Measurements from ENCODE around the gene BTBD9.
"Not testable (repeated sequence)": the region's sequence is repeated elsewhere in the genome, so short reads cannot be mapped to it uniquely, and the experiment has no call there.

BTBD9 gene

DNA sequence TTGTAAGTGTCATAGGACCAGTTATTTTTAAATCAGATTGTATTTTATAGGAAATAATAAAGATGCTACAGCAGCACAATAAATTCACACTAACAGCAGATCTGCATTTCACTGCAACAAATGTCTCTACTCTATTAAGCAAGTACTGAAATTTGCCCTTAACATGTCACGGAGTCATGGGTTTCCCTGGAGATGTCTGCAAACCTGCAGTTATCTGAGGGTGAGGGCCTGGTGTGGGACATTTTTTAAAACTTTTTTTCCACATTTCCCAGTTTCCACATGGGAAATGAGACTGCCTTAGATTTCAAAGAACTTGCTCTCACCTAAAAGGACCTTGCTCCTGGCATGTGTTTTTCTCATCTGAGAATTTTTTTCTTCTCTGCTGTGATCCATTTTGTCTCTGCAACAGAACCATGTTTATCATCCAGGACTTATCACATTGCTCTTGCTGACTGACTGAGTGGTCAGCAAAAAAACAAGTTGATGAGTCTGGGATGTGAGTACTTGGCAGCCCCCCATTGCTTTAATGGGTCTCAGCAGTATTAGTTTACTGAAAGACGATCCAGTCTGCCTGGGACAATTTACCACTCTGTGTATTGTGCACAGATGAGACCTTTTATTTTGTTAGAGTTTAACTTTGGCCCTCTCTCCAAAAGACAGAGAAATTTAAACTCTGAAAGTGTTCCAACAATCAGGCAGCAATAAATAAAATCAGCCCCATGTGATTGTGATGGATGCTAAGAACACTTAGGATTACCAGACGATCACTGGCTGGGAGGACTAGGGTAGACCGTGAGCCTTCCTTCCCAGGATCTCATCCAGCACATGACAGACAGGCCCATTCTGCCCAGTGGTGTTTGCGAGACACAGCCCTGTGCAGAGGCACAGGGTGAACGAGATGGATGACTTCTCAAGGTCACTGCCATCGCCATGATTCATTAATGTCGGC lies 268.8 kb downstream of the BTBD9 start:
- no peak for DNase-seq

DNA sequence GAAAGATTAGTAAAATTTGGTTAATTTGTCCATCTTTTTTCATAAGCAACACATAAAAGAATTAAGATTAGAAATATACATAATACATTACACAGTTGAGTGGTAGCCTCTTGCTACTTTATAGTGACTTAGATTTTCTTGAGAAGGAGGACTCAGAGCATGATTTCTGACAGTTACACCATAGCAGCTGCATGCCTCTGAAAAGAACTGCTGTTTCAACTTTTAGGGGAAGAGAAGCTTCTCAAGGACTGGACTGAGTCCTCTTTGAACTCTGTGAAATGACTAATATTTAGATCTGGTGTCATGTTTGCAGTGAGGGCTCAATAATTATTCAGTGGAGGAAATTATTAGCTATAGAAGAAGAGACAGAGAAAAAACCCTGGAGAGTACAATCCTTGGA lies 272.5 kb downstream of the BTBD9 start:
- DNase-seq: no peak

DNA sequence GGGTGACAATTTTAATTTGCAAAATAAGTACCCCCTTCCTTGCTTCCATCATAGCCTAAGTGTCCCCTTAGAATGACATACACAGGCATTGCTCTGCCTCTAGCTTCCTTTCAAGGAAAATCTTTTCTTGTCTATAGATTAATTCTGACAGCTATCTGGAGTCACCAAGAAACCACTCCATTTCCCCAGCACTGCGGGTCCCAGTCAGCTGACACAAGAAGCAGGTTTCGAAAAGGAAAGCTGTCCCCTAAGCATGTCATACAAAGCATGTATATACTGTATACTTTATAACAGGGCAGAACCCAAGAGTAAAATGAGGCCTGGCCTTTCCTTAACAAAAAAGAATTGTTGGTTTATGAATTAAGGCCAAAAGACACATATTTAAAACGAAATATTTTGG lies 273.5 kb downstream of the BTBD9 start:
- no peak for DNase-seq

DNA sequence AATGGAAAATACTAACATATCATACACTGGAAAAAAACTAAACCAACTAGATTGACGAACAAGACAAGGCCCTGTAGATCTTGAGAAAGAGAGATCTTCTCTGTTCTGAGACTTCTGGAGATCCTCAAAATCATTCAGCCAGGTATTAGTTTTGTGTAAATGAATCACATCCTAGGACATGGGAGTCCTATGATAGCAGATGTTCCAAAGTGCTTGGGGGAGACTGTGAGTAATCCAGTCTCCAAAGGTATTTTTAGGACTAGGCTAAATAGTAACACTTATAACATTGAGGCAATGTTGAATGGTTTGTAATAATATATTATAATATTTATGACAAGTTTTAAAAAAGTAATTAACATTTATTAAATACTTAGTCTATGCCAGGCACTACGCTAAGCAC lies 275.0 kb downstream of the BTBD9 start:
- no peak for DNase-seq

DNA sequence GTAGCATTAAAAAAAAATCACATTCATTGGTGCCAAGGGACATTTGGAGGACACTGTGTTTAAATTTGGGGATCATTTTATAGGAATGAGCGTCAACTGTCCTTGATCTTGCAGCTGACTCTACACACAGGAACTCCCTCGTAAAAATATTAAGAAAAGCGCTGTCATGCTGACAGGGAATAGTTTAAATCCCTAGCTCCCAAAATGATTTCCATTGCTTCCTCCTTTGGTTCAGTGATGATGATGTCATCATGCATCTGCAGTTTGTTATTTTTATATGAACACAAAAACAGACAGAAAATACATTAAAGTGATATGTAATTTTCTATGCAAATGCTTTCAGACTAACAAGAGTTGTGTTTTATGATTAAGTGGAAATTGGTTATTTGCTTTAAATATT lies 275.6 kb downstream of the BTBD9 start:
- DNase-seq: peak; percentile 68

DNA sequence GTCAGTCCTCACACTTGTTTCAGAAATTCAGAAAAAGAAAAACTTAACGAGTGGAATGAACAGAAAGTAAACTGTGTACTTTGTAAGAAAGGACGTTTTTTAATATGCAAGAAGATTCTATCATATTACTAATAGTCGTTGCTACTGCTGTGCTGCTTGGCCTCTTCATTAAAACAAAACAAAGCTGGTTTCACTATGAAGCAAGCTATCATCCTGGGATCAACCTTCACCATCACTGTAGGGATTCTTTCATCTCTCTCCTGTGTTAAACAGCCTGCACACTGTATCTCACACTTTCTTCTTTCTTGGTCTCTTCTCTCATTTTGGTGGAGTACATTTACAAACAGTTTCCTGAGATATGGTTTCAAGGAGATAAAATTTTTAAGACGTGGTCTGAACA lies 284.2 kb downstream of the BTBD9 start:
- DNase-seq: no peak

DNA sequence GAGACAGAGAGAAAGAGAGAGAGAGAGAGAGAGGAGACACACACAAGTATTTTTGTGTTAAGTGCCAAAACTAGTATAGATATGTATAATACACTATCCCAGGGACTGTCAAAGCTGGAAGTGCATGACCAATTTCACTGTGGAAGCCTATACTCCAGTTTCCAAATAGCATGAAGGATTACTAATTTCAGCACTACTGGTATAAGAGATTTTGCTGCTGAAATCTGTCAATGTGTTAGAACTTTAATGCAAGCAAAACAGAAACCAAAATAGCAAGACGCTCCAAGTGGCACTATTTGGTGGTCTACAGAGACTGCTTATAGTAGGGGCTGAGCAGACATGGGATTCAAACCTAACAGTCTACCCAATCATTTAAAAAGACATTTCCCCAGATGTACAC lies 284.8 kb downstream of the BTBD9 start:
- DNase-seq: no peak

DNA sequence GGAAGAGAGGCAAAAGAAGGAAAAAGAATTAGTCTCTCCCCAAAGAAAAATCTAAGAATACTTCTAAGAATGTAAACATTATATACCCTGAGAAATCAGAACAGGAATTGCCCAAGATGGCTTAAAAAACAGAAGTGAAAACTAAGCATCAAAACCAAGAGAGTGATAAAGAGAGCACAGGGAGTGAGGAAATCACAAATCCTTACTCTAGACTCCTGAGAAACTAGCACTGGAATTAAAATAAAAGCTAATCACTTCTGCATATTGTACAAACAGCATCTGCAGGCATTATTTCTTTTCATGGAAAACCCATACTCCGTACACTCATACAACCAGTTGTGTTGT lies 285.7 kb downstream of the BTBD9 start:
- no peak for DNase-seq

DNA sequence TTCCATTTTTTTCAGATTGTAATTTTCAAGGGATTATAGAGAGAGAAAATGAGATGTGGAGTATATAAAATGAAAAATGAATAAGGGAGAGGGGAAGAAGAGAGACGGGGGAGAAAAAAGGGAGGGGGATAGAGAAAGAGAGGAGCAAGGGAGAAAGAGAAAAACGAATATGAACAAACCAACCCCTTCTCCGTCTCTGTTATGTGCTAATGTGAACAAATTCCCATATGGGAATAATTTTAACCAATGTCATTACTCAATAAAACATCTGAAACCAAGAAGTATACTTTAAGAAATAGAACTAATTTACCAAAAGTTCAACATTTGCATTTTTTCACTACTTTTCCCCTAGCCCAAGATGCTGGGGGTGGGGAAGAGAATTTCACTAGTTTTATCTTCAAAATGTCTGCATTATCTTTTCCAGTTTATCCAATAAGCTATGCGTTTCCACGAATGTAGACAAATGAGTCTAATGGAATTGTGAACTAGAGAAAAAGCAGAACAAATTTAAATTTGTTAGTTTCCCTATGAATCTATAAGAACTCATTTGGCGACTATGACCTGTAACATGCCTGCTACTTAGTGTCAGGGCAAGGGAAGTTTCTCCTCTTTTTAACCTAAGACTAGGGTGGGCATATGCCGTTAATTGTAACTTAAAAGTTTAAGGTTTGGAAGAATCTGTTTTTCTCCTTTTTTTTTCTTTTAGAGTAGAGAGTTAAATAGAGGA lies 286.3 kb downstream of the BTBD9 start:
- DNase-seq: no peak

DNA sequence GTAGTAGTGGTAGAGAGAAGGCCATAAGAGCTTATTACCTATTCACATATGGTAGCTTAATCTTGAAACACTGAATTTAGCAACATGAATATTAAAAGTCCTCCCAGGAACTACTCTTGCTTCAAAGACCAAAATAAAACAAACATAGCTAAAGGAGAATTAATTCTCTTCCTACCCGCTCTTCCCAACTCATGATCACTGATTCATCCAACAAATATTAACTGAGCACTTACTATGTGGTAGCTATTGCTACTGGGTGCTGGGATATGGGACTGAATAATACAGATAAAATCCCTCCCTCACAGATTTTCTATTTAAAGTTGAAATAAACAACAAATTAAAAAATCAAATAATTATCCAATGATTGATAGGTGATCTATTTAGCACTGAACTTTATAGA lies 287.1 kb downstream of the BTBD9 start:
- peak; percentile 65 for DNase-seq

DNA sequence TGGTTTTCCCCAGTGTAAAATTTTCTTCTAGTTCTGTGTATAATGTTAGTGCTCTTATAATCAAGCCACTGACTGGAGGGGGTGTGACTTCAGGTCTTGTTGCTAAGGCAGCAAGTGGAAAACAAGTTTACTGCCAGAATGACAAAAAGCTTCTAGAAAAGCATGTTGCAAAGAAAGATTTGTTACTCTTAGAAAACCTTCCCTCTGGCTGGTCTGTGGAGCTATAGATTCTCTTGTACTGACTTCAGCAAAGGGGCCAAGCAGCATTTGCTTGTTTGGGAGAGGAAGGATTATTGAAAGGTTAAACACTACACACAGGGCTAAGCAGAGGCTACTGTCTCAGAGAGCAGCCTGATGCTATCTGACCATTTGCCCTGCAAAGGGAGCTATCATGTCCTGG lies 288.8 kb downstream of the BTBD9 start:
- peak; percentile 47 for DNase-seq

DNA sequence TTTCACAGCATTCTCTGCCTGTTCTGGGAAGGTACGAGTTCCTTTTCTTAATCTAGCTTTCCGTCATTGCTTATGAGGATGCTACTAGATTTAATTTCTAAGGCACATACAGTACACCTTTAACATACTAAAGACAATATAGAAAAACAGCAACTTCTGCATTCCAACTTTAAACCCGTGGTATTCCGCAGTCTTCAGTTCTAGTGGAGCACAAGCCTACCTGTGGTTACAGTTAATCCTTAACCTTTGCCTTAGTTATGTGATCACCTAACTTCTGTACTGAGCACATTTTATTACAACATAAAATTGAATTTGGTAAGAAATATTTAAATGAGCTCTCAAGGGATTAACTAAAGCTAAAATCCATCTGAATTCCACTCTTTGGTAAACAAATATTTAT lies 289.5 kb downstream of the BTBD9 start:
- no peak for DNase-seq

DNA sequence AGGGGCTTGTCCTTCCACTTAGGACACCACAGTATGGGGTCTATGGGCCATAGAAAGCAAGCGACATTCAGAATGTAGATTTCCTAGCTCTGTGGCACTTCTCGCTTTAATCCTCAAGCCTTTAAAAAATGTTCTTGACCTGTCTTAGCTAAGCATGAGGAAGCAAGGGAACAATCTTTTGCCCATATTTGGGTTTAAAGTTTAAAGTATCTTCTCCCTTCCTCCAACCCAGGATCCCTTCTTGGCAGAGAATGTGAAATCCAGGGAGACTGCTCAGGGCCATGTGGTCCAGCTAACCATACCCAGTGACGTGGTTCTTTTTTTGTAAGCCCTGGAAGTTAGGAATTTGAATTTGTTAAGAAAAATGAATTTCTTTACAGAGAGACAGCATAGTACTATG lies 289.9 kb downstream of the BTBD9 start:
- DNase-seq: peak; percentile 95

DNA sequence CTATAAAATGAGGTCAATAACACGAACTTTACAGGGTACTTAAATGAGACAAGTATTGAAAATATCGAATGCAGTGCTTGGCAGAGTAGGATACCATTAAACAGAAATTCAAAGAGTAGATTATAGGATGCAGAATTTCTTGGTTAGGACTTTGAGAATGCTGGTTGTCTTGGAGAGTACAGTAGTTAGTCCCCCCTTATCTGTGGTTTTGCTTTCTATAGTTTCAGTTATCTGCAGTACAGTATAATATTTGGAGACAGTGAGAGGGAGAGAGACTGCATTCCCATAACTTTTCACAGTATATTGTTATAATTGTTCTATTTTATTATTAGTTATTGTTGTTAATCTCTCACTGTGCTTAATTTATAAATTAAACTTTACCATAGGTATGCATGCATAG lies 290.5 kb downstream of the BTBD9 start:
- DNase-seq: no peak

DNA sequence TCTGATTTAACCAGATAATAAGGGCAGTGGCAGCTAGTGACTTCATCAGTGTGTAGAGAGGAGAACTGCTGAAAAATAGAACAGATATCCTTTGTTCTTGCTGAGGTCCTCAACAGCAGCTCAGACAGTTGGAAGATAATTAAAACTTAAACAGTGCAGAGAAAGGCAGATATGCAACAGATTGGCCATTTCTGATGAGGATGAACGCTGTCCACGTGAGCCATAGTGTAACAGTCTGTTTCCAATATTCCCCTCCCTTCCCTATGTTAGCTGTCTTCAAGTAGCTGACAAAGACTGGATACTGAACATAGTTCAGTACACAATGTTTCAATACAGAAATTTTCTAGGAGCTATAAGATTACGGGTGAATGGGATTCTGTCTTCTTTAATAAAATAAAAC lies 291.4 kb downstream of the BTBD9 start:
- no peak for DNase-seq

DNA sequence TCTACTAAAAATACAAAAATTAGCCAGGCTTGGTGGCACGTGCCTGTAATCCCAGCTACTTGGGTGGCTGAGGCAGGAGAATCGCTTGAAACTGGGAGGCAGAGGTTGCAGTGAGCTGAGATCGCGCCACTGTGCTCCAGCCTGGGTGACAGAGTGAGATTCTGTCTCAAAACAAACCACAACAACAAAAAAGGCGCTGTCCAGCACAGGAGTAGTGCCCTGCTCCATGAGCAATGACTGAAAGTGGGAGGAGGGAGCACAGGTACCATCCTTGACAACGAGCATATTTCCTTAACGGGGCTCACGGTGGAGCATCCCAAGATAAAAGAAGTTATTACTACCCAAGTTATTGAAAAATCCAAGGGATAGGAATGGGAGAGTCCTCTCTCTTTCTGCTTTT lies 291.9 kb downstream of the BTBD9 start:
- not testable (repeated sequence) for DNase-seq

DNA sequence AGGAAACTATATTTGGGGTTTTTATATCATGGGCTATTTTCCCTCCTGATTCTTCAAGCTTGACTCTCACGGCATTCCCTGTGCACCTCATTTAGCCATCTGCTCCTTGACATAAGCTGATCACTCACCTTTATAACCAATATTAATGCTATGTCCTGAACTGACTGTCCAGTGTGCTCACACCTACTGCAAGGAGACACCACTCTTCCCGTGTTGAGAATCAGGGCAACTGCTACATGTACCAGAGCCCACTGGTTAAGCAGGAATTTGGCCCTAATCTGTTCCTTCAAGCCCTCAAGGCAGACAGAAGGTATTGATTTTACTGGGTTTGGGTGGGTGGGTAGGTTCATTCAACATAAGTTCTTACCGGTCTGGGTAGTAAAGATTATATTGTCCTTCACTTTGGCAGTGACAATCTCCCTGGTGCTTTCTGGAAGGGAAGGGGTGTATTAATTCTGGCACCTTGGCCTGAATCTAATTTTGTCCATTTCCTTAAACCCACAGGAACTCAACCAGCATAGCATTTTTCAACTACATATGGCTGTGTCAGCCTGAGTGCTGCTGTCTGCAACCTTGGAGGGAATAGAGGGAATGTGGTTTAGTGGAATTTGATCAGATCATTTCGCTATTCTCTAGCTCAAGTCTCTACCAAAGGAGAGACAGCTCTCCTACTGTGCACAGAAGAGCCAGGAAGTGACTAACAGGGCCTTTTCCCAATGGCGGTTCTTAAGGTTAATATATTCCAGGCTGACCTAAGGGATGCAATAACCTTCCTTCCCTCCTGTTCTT lies 293.2 kb downstream of the BTBD9 start:
- peak; percentile 97 for DNase-seq

DNA sequence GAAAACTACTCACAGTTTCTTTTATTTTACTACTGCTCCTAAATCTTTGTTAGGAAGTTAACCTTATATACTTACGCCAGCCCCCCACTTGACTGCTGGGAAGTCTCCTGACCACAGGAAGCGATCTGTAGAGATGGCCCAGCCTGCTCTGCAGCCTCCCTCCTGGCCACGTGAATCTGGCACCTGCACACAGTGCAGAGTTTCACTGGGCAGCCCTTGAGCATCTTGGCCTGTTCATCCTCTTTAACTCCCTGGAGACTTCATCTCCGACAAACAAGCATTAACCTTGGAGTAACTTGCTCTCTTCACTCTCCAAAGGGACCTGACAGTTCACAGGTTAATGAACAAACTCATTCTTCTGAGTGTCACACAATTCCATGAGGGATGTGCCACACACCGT lies 294.1 kb downstream of the BTBD9 start:
- no peak for DNase-seq

DNA sequence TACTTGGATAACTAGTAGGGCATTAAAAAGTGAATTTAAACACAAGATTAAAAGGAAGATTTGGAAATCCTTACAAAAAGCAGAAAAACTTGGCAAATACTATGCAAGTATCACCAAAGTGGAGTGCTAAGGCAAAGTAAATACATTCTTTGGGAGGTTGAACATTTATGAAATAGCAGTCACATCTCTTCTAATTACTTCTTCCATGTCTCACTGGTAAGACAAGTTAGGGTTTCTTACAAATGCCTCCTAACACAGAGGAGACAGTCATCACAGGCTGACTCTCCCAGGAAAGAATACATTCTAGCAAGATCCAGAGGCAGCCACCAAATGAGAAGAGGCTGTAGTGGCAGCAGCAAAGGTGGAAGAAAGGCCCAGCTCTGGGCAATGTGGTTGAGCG lies 298.2 kb downstream of the BTBD9 start:
- DNase-seq: peak; percentile 29

DNA sequence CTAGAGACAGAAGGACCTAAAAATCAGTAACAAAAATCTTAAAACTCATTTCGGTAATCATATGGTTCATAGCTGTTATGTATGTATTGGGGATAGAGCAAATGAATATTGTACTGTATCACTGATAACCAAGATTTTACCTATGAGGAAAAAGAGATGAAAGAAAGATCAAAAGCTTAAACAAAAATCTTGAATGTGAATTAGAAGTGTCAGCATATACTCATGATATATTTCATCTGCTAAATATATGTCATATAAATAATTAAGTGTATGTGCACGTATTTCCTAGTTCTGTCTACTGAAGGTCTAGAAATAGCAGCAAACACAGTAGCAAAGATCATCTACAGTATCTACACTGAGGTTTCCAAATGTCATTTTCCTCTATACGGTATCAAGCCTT lies 299.8 kb downstream of the BTBD9 start:
- no peak for DNase-seq

DNA sequence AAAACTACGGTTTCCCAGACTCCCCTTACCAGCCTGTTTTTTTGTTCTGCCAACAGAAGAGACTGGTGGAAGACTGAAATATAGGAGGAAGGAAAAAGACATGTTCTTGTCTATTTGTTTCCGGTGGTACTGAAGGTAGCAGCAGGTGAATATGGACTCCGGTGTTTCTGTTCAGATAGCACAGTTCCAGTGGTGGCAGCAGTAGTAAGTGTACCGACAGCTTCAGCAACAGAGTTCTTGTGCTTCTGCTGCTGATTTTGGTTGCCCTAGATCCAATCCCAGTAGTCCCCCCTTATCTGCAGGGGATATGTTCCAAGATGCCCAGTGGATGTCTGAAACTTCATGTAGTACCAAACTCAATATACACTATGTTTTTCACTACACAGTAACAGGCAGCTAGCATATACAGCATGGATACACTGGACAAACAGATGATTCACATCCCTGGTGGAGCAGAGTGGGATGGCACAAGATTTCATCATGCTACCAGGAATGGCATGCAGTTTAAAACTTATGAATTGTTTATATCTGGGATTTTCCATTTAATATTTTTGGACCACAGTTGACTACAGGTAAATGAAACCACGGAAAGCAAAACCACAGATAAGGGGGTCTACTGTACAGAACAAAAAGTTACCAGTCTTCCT lies 301.8 kb downstream of the BTBD9 start:
- DNase-seq: peak; percentile 92

DNA sequence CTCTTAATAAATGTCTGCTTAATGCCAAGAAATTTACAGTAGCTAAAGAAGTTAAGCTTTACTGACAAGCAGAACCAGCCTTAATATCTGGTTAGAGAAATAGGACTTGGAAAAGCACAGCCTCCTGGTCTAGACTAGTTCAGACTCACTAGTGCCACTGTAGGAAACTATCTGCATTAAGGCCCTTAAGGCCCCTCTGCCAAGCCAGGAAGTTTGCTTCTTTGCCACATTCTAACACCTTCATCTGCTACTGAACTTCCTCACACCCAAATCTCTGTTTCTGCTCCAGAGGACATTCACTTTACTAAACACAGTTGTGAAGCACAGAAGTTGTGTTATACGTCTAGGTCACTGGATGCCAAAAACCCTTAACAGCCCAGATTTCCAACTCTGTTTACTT lies 302.8 kb downstream of the BTBD9 start:
- DNase-seq: no peak

DNA sequence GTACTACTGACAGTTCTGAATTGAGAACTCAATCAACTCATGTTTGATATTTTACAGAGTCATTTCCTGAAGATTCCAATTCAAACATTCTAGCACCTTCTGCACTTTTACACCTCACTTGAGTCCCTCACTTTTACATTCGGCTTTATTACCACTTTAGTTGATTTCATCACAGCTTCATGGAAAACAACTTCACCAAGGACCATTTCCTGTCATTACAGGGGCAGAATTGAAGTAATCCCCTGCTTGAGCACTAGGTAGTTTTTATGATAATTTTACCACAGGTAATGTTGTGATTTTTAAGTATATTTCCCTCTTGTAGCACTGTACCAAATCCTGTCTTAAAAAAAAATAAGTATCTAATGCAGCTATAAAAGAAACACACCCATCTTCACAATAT lies 312.9 kb downstream of the BTBD9 start:
- DNase-seq: no peak

Data from fibroblast of skin of back (primary cell).